HL-60 (cell line): ENCODE data around the gene ADIRF.
"Not testable (repeated sequence)": the region's sequence is repeated elsewhere in the genome, so short reads cannot be mapped to it uniquely, and the experiment has no call there.

ENCODE experiments used
- DNase-seq, 2 experiments: peaks; one replicate each; pipeline ENCODE4 v3.0.0-alpha.2; 2010 to 2020; ENCODE audit warnings: low read depth in 1 of 2, low spot score in 1 of 2
- H3K27ac ChIP-seq: fragments of 250-450 bp; sonication (Bioruptor Pico); replicated peaks from 2 replicates; pipeline ENCODE4 v1.5.1; 2020; ENCODE audit warnings: mild to moderate bottlenecking, moderate library complexity
- H3K27me3 ChIP-seq: fragments of 250-450 bp; sonication (Bioruptor Pico); 2 replicates; pipeline ENCODE4 v1.5.1; 2021; ENCODE audit warnings: mild to moderate bottlenecking, moderate library complexity; ENCODE audit not compliant: insufficient read depth, poor library complexity, severe bottlenecking
- H3K4me3 ChIP-seq: replicated peaks from 2 replicates; pipeline ENCODE4 v1.5.1; 2011; ENCODE audit warnings: mild to moderate bottlenecking, control low read depth, low read length; ENCODE audit not compliant: insufficient read depth

ADIRF gene

GRCh38 chr10:87014986-87015716, 46.9 kb downstream of the ADIRF start:
- DNase-seq, H3K27ac ChIP-seq, H3K4me3 ChIP-seq, H3K27me3 ChIP-seq: not testable (repeated sequence)

DNA sequence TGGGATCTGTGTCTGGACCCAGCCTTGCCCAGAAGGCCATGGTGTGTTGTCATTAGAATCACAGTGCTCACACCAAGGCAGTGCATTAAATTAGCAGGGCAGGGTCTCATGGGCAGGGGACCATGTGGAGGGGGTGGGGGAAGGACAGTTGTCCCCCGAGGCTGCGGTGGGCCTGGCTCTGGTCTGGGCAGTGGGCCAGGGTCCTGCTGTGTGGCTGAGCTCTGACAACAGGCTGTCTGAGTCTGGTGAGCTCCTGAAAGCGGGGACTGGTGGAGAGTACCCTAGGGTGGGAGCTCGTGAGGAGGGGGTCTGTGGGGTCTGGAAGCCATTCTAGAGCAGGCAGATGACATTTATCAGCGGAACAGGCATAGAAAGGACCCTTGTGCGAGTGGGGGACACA, 49.8 kb downstream of the ADIRF start:
- H3K4me3 ChIP-seq, H3K27me3 ChIP-seq, DNase-seq, H3K27ac ChIP-seq: not testable (repeated sequence)

- not testable (repeated sequence) for DNase-seq, H3K4me3 ChIP-seq, H3K27me3 ChIP-seq, H3K27ac ChIP-seq
Observed at GRCh38 chr10:87019066-87019465, 50.8 kb downstream of the ADIRF start.

DNA sequence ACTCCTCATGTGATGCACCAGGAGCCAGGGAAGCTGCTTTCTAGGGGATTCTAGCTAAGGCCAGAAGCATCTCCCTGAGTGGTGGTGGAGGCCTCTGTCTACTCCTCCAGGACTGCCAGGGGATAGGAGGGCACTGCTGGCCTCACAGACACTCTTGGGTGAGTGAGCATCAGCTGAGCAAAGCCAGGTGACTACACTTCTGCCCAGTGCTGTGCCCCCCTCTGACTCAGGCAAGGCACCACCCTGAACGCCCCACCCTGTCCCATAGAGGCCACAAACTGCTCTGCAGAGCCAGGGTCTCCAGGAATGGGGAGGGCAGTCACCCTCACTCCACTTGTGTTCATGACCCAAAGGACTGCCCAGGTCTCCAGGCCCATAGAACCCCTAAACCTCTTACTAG, 51.2 kb downstream of the ADIRF start:
- not testable (repeated sequence) for H3K27me3 ChIP-seq, H3K4me3 ChIP-seq, DNase-seq, H3K27ac ChIP-seq

GRCh38 chr10:87020056-87020455, 51.8 kb downstream of the ADIRF start, which contains the start of gene FAM25A:
Gene FAM25A, plus strand, starts transcription at chr10:87020294. Its CDS starts 31 bp downstream, at chr10:87020325.
- not testable (repeated sequence) for H3K27me3 ChIP-seq, H3K27ac ChIP-seq, DNase-seq, H3K4me3 ChIP-seq
